ENCODE data around the gene CNRIP1. TPM values are rescaled to one million over a fixed set of nuclear protein-coding genes. Genes with fewer than 3 reads are reported as not detected.

The CNRIP1 gene
- polyA plus RNA-seq, 5 donors, result 44.8 to 58.1 (median 48.1) TPM

DNA sequence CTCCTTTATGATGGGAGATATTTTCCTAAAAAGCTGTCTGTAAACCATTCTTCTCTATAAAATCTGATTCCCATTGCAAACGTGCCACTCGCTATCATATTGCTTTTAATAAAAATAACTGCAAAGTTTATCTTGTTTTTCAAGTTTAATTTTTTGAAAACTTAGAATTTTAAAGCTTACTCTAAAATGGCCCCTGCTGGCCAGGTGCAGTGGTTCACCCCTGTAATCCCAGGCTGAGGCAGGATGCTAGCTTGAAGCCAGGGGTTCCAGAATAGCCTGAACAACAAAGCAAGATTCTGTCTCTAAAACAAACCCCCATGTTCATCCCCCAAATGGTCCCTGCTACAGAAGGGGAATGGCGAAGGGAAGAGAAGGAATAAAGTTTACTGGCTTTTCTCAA lies 25.6 kb downstream of the CNRIP1 start:
- no peak for DNase-seq

GRCh38 chr2:68293755-68294154 lies 26.0 kb downstream of the CNRIP1 start:
- no peak for DNase-seq

GRCh38 chr2:68293024-68293423 lies 26.7 kb downstream of the CNRIP1 start:
- no peak for DNase-seq

DNA sequence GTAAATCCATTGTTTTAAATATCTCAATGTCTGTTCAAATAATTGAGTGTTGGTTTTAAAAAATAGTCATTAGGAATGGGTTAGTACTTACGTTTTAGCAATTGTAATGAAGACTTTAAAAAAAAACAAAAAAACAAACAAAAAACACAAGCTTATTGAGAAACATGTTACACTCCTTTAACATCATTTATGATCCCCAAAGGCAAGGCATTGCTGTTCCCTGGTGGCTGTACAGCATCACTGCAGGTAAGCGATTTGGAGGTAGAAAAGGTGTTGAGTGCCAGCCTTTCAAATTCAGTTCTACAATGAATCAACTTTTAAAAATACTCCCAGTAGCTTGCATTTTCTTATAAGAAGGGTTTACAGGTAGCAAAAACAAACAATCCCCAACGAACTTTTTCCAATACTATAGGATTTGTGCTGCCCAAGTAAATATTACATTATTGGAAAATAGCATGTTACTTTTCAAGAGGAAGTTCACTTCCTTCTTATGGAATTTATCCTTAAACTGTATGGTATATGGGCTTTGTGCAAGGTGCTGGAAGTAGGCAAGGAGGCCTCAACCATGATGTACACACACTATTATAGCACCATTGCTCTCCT lies 27.5 kb downstream of the CNRIP1 start:
- DNase-seq, result no peak

GRCh38 chr2:68291314-68291713 lies 28.4 kb downstream of the CNRIP1 start:
- DNase-seq, result no peak

GRCh38 chr2:68290901-68291300 lies 28.8 kb downstream of the CNRIP1 start:
- DNase-seq, result peak; percentile 62 to 69

GRCh38 chr2:68287580-68288441 lies 31.9 kb downstream of the CNRIP1 start:
- DNase-seq, result peak; percentile 40 to 55

- DNase-seq, result peak; percentile 67 to 75
Observed at GRCh38 chr2:68284896-68285295, 34.9 kb downstream of the CNRIP1 start.

DNA sequence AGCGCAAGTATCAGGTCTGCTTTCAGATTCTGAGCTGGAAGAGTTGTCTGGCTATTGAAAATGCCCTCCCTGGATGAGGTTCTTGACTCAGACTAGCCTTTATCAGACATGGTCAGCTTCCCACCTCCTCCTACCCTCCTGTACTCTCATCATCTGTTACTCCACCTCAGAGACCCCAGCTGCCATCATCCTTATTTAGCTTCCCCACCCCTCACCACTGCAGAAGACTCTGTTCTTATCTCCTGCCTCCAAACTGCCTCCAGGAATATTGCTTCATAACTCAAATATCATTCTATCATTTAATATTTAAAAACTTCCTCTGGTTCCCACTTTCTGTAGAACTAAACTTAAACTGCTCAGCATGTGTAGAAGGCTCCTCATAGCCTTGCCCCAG lies 36.3 kb downstream of the CNRIP1 start:
- no peak for DNase-seq

DNA sequence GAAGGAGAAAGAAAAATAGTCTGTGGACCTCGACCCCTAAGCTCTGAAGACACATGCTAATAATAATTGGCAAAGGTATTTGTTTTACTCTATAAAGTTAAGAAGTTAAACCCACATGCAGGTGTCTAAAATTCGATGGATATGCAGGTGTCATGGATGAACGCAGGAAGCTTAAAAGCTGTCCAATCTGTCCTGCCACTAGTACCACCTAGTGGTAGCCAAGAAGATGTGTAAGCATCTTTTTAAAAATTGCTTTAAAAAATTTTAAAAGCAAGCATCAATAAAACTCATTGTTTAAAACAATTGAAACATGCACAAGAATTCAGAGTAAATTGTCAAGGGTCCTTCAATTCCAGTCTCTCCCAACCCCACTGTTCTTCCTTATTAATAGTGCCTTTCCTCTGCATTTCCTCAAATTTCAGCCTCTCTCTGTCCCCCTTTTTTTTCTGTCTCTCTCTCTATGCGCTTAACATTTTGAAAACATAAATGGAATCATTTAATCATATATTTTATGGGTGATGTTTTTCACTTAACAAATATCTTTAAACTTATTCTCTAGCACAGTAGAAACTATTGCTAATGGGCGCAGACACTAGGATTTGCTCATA lies 36.8 kb downstream of the CNRIP1 start:
- no peak for DNase-seq

DNA sequence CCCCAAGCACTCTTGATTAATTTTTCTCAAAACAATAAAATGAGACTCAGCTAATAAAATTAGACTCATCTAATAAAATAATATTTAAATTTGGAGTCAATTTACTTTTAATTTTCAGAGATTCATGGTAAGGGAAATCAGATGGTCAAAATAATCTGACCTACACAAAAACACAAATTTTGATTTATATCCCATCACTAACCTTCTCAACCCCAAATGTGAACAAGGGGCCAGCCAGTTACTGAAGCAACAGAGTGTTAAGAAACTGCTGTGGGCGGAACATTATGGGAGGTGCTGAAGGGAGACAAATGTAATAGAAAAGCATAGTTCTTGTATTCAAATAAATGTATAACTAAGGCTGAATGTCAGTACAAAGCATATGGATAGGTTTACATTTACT lies 39.0 kb downstream of the CNRIP1 start:
- DNase-seq, result no peak

DNA sequence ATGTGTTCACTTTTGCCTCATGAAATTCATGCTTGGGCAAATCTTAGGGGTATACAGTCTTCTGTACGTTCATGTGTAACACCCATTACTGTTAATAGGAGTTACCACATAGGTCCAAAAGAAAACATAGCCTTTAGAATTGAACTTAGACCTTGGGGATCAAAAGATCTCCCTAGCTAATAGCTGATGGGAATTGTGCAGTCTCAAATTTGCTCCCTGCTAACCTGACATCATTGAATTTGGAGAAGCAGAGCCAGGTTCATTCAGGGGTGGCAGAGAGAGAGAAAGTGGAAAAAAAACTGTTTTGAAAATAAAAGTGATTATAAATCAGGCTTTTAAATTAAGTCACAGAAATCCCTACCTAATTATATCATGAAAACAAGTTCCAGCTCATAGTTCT lies 39.4 kb downstream of the CNRIP1 start:
- DNase-seq, result no peak

DNA sequence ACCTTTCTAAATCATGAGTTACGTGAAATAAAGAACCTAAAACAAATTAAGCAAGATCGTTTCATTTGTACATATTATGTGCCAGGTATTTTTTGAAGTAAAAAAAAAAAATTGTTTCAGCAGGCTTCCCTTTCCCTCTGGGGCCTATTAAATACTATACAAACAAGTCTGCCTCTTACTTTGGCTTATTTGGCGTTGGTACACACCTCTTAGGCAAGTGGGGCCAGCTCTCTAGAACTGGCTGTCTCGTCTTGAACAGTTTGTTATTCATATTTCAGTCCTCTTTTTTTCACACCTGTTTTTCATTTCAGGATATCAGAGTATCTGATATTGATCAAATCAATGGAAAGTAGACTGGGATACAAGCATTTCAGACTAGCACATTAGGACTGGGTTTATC lies 40.1 kb downstream of the CNRIP1 start:
- DNase-seq, result no peak

GRCh38 chr2:68278169-68278568 lies 41.6 kb downstream of the CNRIP1 start:
- DNase-seq, result no peak

- DNase-seq, result no peak
Observed at GRCh38 chr2:68274022-68274421, 45.7 kb downstream of the CNRIP1 start.

GRCh38 chr2:68272246-68272994 lies 47.3 kb downstream of the CNRIP1 start:
- DNase-seq, result no peak

DNA sequence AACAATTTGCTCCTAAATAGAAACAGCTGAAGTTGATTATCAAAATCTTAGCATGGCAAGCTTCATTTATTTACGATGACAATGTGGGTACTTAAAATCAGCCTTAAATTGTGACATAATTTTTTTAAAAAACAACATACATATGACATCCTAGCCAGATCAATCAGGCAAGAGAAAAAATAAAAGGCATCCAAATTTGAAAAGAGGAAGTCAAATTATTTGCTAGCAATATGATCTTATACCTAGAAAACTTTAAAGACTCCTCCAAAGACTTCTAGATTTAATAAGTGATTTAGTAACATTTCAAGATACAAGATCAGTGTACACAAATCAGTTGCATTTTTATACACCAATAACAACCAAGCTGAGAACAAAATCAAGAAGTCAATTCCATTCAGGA lies 53.1 kb downstream of the CNRIP1 start:
- DNase-seq, result no peak

DNA sequence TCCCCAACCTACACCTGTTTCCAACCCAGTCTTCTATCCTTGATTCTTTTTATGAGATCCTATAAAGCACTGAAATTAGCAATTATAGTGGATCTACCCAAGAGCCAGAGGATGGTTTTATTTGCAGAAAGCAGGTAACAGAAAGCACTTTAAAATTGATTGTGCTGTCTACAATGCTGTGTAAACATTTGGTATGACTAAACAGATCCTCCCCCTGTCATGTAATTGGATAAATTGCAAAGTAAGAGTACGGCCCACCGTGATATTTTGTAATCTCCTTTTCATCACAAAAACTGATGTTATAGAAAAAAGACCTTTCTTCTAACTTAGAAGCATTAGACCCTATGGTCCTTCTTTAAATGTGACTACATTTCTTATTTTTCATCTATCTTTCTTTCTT lies 56.1 kb downstream of the CNRIP1 start:
- DNase-seq, result no peak

- DNase-seq, result no peak
Observed at GRCh38 chr2:68258851-68259250, 60.9 kb downstream of the CNRIP1 start.

- no peak for DNase-seq
Observed at GRCh38 chr2:68256093-68256450, 63.7 kb downstream of the CNRIP1 start.

DNA sequence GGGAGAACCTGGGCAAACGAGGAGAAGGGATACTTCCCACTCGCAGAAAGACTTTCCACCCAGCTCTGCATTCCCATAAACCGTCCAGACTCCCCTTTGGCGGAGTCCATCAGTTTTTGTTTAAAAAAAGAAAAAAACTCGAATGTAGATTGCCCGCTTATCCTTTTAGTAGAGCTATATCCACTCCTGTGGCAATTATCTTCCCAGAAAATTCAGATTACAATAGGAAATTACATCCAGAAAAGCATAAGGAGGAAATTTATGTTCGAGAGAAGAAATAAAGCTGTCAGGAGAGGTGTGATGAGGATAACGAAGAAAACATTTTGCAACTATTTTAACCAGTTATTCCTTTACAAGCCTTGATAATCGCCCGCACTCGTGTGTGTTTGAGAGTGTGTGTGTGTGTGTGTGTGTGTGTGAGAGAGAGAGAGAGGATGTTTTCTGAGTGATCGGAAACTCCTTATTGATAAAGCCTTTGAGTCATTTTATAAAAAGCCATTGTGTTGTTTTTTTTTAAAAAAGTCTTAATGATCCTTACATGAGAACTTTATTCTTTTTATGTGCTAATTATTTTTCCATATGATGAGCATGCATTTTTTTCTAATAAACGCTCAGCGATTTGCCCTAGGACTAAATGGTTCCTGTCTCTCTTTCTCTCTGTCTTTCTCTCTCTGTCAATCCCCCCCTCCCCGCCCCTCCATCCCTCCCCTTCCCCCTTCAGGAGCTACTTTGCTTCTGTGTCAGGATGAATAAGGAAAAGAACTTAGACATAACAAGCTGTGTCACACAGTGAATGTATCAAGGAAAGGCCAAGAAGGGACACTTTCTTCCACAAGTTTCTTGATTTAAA lies 66.3 kb downstream of the CNRIP1 start:
- DNase-seq, result no peak

All from right lung (tissue), 5 donors.